ENCODE measurements around the gene HERC6. TPM values are rescaled to one million over a fixed set of nuclear protein-coding genes. Genes with fewer than 3 reads are reported as not detected.
"Not testable (repeated sequence)": the region's sequence is repeated elsewhere in the genome, so short reads cannot be mapped to it uniquely, and the experiment has no call there.

Gene HERC6
- total RNA-seq (2014; rRNA removed; shearing (Covaris generic)) = 17.5 and 23.3 TPM in 2 replicates

- DNase-seq (ENCODE audit: low spot score) = peak; percentile 95
These were observed at the start of gene HERC6 for GRCh38 chr4:88378691-88379559. Gene HERC6, plus strand, starts transcription at chr4:88378852. Its CDS starts 70 bp downstream, at chr4:88378922.

- DNase-seq (ENCODE audit: low spot score) = no peak
These were observed 44.8 kb upstream of the HERC6 start for GRCh38 chr4:88333741-88334405.

- DNase-seq (ENCODE audit: low spot score) = no peak
These were observed 43.5 kb upstream of the HERC6 start for GRCh38 chr4:88335092-88335665.

- peak; percentile 84 for DNase-seq (ENCODE audit: low spot score)
These were observed 37.1 kb upstream of the HERC6 start for GRCh38 chr4:88341227-88342192.

- not testable (repeated sequence) for DNase-seq (ENCODE audit: low spot score)
These were observed 31.8 kb upstream of the HERC6 start for GRCh38 chr4:88346902-88347301.

GRCh38 chr4:88348761-88349160 lies 29.9 kb upstream of the HERC6 start:
- not testable (repeated sequence) for DNase-seq (ENCODE audit: low spot score)

DNA sequence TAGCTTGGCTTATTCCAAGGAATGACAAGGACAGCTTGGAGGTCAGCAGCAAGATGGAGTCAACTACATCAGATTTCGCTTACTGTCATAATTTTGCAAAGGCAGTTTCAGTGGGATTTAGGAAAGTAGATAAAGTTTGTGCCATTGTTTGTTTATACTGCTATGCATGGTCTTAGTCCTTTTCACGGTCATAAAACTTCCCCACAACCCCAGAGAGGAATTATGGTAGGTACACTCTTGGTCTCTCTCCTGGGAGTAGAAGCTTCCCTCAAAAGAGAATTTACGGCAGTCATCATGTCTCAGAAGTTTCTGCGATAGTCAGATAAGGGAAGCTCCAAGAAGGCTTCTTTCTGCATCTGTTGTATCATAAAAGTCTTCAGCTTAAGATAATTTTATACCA lies 27.9 kb upstream of the HERC6 start:
- no peak for DNase-seq (ENCODE audit: low spot score)

- DNase-seq (ENCODE audit: low spot score) = peak; percentile 23
These were observed 26.5 kb upstream of the HERC6 start for GRCh38 chr4:88352062-88352740.

DNA sequence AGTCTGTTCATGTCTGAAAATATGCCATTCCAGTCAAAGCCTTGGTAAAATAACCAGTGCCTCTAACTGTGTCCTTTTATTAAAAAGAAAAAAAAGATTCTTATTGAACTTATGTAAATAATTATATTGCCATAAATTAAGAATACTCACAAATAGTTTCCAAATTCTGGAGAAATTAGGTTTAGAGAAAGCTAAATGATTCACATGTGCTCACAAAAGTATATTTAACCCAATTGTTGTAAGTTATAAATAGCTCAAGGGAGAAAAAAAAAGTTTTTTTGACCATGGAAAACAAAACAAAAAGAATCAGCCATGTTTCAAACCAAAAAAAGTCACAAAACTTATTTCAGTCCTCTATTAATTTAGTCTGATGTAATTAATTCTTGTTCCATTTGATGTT lies 25.3 kb upstream of the HERC6 start:
- no peak for DNase-seq (ENCODE audit: low spot score)

- DNase-seq (ENCODE audit: low spot score) = no peak
These were observed 21.9 kb upstream of the HERC6 start for GRCh38 chr4:88356771-88357170.

DNA sequence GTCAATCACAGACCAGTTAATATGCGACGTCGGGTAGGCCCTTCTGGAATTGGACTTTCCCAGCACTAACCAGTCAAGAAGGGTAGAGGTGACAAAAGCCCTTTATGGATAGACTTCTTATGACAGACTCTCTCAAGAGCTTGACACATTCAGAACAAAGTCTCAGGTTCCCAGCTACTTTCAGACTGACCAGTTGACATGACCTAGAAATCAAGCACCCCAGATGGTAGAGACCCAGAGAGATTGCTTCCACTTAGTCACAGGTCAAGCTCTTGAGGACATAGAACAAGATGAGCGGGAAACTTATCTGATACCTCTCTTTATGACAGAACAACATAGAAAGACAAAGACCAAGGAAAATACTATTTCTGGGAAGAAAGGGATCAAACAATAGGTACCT lies 21.4 kb upstream of the HERC6 start:
- DNase-seq (ENCODE audit: low spot score) = no peak

DNA sequence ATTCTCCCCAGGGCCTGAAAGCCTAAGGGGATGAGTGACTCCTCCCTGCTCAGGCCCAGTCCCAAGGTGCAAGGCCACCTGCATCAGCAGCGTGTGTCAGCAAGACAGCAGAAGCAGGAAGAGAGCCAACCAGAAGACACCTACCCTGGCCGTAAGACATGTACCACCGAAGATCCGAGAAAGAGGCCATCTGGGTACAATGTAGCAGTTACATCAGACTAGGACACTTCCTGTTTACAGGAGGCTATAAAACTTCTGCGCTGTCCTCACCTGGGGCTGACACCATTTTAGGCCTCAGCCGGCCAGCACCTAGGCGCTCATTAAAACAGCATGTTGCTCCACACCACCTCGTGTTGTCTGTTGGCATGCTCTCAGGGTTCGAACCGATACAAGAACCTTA lies 19.1 kb upstream of the HERC6 start:
- DNase-seq (ENCODE audit: low spot score) = no peak

DNA sequence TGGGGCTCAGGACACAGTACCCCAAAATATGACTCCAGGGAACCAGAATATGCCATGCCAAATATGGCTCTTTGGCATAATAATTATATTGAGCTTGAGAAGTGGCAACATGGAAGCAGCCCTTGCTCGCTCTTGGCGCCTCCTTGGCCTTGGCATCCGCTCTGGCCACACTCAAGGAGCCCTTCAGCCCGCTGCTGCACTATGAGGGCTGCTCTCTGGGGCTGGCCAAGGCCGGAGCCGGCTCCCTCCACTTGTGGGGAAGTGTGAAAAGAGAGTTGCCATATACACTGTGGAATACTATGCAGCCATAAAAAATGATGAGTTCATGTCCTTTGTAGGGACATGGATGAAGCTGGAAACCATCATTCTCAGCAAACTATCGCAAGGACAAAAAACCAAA lies 18.4 kb upstream of the HERC6 start:
- DNase-seq (ENCODE audit: low spot score) = no peak

DNA sequence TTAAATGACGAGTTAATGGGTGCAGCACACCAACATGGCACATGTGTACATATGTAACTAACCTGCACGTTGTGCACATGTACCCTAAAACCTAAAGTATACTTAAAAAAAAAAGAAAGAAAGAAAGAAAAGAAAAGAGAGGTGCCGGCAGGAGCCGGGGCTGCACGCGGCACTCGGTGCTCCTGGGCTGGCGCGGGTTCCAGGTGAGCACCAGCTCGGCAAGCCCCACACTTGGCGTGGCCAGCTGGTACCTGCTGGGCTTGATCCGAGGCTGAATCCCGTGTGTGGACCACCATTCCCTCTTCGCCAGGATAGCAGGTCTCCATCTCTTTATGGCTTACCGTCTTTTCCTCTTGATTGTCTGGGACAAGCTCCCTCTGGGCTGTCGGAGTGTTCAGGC lies 17.9 kb upstream of the HERC6 start:
- no peak for DNase-seq (ENCODE audit: low spot score)

GRCh38 chr4:88361217-88361773 lies 17.4 kb upstream of the HERC6 start:
- DNase-seq (ENCODE audit: low spot score) = not testable (repeated sequence)

GRCh38 chr4:88366460-88366859 lies 12.2 kb upstream of the HERC6 start:
- no peak for DNase-seq (ENCODE audit: low spot score)

- DNase-seq (ENCODE audit: low spot score) = no peak
These were observed 10.8 kb upstream of the HERC6 start for GRCh38 chr4:88367826-88368225.

DNA sequence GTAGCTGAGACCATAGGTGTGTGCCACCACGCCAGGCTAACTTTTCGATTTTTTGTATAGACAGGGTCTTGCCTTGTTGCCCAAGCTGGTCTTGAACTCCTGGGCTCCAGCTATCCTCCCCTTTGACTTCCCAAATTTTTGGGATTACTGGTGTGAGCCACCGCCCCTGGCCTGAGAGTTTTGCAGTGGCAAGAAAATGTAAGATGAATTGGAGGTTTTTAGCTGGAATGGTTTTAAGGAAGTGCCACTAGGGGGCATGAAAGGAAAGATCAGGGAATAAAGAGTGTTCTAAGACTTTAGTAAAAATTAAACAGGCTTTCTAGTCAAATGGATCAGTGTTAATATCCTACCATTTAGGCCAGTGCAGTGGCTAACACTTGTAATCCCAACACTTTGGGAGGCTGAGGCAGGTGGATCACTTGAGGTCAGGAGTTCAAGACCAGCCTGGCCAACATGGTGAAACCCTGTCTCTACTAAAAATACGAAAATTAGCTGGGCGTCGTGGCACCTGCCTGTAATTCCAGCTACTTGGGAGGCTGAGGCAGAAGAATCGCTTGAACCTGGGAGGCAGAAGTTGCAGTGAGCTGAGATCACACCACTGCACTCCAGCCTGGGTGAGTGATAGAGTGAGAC lies 9.4 kb upstream of the HERC6 start:
- peak; percentile 29 for DNase-seq (ENCODE audit: low spot score)

DNA sequence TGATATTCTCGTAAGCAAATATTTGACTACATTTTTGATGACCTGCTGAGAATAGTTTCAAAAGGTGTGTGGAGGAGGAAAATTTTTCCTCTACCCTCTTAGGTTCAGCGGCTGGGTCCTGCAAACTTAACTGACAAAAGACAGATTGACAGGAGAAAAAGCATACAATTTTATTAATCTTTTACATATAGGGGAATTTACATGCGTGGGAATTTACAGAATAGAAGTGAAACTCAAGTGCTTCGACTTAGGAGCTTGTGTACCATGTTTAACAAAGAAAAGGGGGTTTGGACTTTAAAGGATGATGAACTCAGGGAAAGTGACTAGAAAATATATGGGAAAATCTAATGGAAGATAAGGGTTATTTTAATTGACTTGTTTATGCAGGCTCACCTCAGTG lies 2.5 kb downstream of the HERC6 start:
- DNase-seq (ENCODE audit: low spot score) = no peak

GRCh38 chr4:88382621-88383020 lies 4.0 kb downstream of the HERC6 start:
- DNase-seq (ENCODE audit: low spot score) = no peak
